Transverse colon (tissue), 4 donors: Measurements from ENCODE around the gene ST3GAL4.

Source experiments
- CTCF ChIP-seq, 5 experiments: fragments of 200-600 bp in 3 of 5; fragments of 450-650 bp in 2 of 5; sonication (generic) in 3 of 5; IDR thresholded peaks; 1 replicate in 2 of 5; 2 replicates in 3 of 5; pipeline ENCODE4 v1.5.1; 2016 to 2017; ENCODE audit warnings: antibody characterized with exemption in 5 of 5, inconsistent platforms in 3 of 5, mild to moderate bottlenecking in 2 of 5, moderate library complexity in 1 of 5
- EP300 ChIP-seq: sonication (generic); formaldehyde crosslinking; IDR thresholded peaks from one replicate; pipeline ENCODE4 v1.6.1; 2017; ENCODE audit warnings: antibody characterized with exemption, low read depth
- POLR2A ChIP-seq: fragments of 450-650 bp; IDR thresholded peaks from one replicate; pipeline ENCODE4 v1.6.1; 2016; ENCODE audit warnings: antibody characterized with exemption, mild to moderate bottlenecking, moderate library complexity
- POLR2AphosphoS5 ChIP-seq, 3 donors: sonication (generic); formaldehyde crosslinking; IDR thresholded peaks; one replicate each; pipeline ENCODE4 v1.6.1; 2016; ENCODE audit warnings: antibody characterized with exemption in 3 of 3

GRCh38 chr11:126343051-126343450, 12.4 kb upstream of the ST3GAL4 start:
- TF ChIP-seq POLR2A, result no peak
- no peak for TF ChIP-seq CTCF (IDR thresholded peaks at IDR 0.05)
- no peak for TF ChIP-seq EP300
- no peak for TF ChIP-seq POLR2AphosphoS5 (IDR thresholded peaks at IDR 0.05)
